Measurements from ENCODE around the gene TFB2M. TPM values are rescaled to one million over a fixed set of nuclear protein-coding genes. Genes with fewer than 3 reads are reported as not detected.

TFB2M gene
- total and polyA plus RNA-seq, 2 of the 13 experiments (the other 11 are each of a cell fraction or from before 2014, with no cell fraction given), result 15.7 to 31.4 TPM

- TF ChIP-seq ARID5B (CRISPR knock-in tag; IDR thresholded peaks at IDR 0.05), result peak; percentile 72
- peak; percentile 77 for TF ChIP-seq RARA (CRISPR knock-in tag; IDR thresholded peaks at IDR 0.05)
- TF ChIP-seq KDM5A (IDR thresholded peaks at IDR 0.05; ENCODE audit: borderline replicate concordance, low read length), result no peak
- TF ChIP-seq SOX13 (IDR thresholded peaks at IDR 0.05), result no peak
- TF ChIP-seq SOX13 (CRISPR knock-in tag; conservative IDR thresholded peaks at IDR 0.05 in 1 of 2, IDR thresholded peaks at IDR 0.05 in 1 of 2), result peak in 1 of 2 experiments; percentile 76; a peak in 2 of 4 replicates
- peak; percentile 66 for TF ChIP-seq HNF4A (CRISPR knock-in tag; IDR thresholded peaks at IDR 0.05)
- no peak for TF ChIP-seq ZNF337 (CRISPR knock-in tag; IDR thresholded peaks at IDR 0.05; ENCODE audit: borderline replicate concordance, low read depth)
- peak; percentile 33; the same call in 1 of the 2 replicates for TF ChIP-seq BCL6 (CRISPR knock-in tag; IDR thresholded peaks at IDR 0.05)
- no peak for TF ChIP-seq ZMYM4 (CRISPR knock-in tag; IDR thresholded peaks at IDR 0.05)
- TF ChIP-seq GATAD2A (CRISPR knock-in tag; IDR thresholded peaks at IDR 0.05), result peak; percentile 65
- TF ChIP-seq ZNF362 (CRISPR knock-in tag; IDR thresholded peaks at IDR 0.05; ENCODE audit: borderline replicate concordance), result no peak
- TF ChIP-seq NR2F6 (IDR thresholded peaks at IDR 0.05), result peak; percentile 35
- TF ChIP-seq NR2F6 (CRISPR knock-in tag; IDR thresholded peaks at IDR 0.05), result no peak; the same call in 1 of the 2 replicates
Observed at GRCh38 chr1:246587606-246588005, 21.5 kb upstream of the TFB2M start (continued).
